SK-N-SH treated with all-trans-retinoic acid at 6 μM for 48 hours (cell line): ENCODE results near the gene RASGEF1C.

ENCODE experiments used
- ISL1 ChIP-seq: fragments of 250-450 bp; sonication (Bioruptor Pico); IDR thresholded peaks from 2 replicates; pipeline ENCODE4 v2.1.2; 2022; ENCODE audit warnings: mild to moderate bottlenecking, moderate library complexity
- TF ChIP-seq, protein P1 (sequence below): fragments of 250-450 bp; sonication (Bioruptor Pico); IDR thresholded peaks from 2 replicates; pipeline ENCODE4 v1.5.0; 2020; ENCODE audit warnings: mild to moderate bottlenecking, moderate library complexity
- TF ChIP-seq, protein P2 (sequence below): fragments of 250-450 bp; sonication (Bioruptor Pico); IDR thresholded peaks from 2 replicates; pipeline ENCODE4 v1.8.0; 2020; ENCODE audit warnings: mild to moderate bottlenecking, moderate library complexity, borderline replicate concordance

DNA sequence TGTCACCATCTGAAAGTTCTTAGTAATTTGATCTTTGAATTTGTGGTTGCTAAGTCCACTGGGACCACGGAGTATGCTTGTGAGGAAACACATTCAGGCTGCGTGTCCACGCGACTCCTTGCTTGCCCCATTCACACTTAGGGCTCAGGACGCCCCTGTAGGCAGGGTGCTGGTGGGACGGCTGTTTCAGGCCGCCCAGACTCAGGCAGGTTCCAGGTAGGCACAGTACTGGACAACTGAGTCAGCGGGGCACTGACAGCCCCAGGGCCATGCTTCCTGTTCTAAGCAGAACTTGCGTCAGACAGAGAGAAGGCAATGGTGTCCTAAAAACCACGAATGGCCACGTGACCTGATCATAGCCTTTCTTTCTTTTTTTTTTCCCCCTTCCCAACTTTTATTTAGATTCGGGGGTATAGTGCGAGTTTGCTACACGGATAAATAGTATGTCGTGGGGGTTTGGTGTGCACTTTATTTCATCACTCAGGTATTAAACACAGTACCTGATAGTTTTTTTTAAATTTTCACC is 7.7 kb upstream of the RASGEF1C start:
- TF ChIP-seq, protein P1, sequence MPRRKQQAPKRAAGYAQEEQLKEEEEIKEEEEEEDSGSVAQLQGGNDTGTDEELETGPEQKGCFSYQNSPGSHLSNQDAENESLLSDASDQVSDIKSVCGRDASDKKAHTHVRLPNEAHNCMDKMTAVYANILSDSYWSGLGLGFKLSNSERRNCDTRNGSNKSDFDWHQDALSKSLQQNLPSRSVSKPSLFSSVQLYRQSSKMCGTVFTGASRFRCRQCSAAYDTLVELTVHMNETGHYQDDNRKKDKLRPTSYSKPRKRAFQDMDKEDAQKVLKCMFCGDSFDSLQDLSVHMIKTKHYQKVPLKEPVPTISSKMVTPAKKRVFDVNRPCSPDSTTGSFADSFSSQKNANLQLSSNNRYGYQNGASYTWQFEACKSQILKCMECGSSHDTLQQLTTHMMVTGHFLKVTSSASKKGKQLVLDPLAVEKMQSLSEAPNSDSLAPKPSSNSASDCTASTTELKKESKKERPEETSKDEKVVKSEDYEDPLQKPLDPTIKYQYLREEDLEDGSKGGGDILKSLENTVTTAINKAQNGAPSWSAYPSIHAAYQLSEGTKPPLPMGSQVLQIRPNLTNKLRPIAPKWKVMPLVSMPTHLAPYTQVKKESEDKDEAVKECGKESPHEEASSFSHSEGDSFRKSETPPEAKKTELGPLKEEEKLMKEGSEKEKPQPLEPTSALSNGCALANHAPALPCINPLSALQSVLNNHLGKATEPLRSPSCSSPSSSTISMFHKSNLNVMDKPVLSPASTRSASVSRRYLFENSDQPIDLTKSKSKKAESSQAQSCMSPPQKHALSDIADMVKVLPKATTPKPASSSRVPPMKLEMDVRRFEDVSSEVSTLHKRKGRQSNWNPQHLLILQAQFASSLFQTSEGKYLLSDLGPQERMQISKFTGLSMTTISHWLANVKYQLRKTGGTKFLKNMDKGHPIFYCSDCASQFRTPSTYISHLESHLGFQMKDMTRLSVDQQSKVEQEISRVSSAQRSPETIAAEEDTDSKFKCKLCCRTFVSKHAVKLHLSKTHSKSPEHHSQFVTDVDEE, result no peak
- TF ChIP-seq, protein P2, sequence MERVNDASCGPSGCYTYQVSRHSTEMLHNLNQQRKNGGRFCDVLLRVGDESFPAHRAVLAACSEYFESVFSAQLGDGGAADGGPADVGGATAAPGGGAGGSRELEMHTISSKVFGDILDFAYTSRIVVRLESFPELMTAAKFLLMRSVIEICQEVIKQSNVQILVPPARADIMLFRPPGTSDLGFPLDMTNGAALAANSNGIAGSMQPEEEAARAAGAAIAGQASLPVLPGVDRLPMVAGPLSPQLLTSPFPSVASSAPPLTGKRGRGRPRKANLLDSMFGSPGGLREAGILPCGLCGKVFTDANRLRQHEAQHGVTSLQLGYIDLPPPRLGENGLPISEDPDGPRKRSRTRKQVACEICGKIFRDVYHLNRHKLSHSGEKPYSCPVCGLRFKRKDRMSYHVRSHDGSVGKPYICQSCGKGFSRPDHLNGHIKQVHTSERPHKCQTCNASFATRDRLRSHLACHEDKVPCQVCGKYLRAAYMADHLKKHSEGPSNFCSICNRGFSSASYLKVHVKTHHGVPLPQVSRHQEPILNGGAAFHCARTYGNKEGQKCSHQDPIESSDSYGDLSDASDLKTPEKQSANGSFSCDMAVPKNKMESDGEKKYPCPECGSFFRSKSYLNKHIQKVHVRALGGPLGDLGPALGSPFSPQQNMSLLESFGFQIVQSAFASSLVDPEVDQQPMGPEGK (CRISPR knock-in tag), result no peak
- TF ChIP-seq ISL1 (CRISPR knock-in tag), result no peak
